Fibroblast of mammary gland (primary cell): ENCODE results near the gene SUN1.
"Not testable (repeated sequence)": the region's sequence is repeated elsewhere in the genome, so short reads cannot be mapped to it uniquely, and the experiment has no call there.

Experiments used
- DNase-seq: peaks from one replicate; pipeline ENCODE4 v3.0.0-alpha.2; 2010; ENCODE audit warnings: low read depth
- H3K4me3 ChIP-seq: 2 replicates; pipeline ENCODE4 v1.5.1; 2011; ENCODE audit warnings: low read depth, mild to moderate bottlenecking, low read length, moderate library complexity; ENCODE audit not compliant: control insufficient read depth
- CTCF ChIP-seq: conservative IDR thresholded peaks from 2 replicates; pipeline ENCODE4 v1.5.1; 2011; ENCODE audit warnings: low read depth, low read length, inconsistent platforms; ENCODE audit not compliant: control insufficient read depth, insufficient read depth

The SUN1 gene

GRCh38 chr7:865921-866320 lies 33.6 kb downstream of the SUN1 start:
- no peak for DNase-seq
- TF ChIP-seq CTCF, result no peak
- H3K4me3 ChIP-seq, result no peak overlapping the region

GRCh38 chr7:867001-867405 lies 34.7 kb downstream of the SUN1 start:
- DNase-seq, result peak; percentile 95
- no peak overlapping the region for H3K4me3 ChIP-seq
- no peak for TF ChIP-seq CTCF

GRCh38 chr7:867406-868188 lies 35.3 kb downstream of the SUN1 start:
- no peak for TF ChIP-seq CTCF
- no peak overlapping the region for H3K4me3 ChIP-seq
- DNase-seq, result peak; percentile 69

- TF ChIP-seq CTCF, result no peak
- no peak overlapping the region for H3K4me3 ChIP-seq
- DNase-seq, result no peak
Measured at GRCh38 chr7:868189-868486, 35.9 kb downstream of the SUN1 start.

- DNase-seq, result no peak
- no peak for TF ChIP-seq CTCF
- H3K4me3 ChIP-seq, result no peak overlapping the region
Measured at GRCh38 chr7:869348-869747, 37.1 kb downstream of the SUN1 start.

GRCh38 chr7:871900-872537 lies 39.7 kb downstream of the SUN1 start:
- no peak for DNase-seq
- no peak for TF ChIP-seq CTCF
- H3K4me3 ChIP-seq, result no peak overlapping the region

- H3K4me3 ChIP-seq, DNase-seq: not testable (repeated sequence)
Measured at GRCh38 chr7:872685-873084, 40.4 kb downstream of the SUN1 start.
